Chondrocyte (in vitro differentiated cells): ENCODE results near the gene PTPN4. TPM values are rescaled to one million over a fixed set of nuclear protein-coding genes. Genes with fewer than 3 reads are reported as not detected.

Experiments used
- DNase-seq: peaks from one replicate; pipeline ENCODE4 v3.0.0; 2021; ENCODE audit warnings: mixed read lengths, low spot score
- H3K27ac Mint-ChIP-seq: one replicate; pipeline ENCODE4 v1.8.0; 2021; ENCODE audit warnings: mild to moderate bottlenecking, moderate library complexity, mixed read lengths; ENCODE audit not compliant: unreplicated experiment
- H3K27me3 Mint-ChIP-seq: 2 replicates; pipeline ENCODE4 v1.8.0; 2021; ENCODE audit warnings: low read depth, mixed read lengths
- H3K36me3 Mint-ChIP-seq: 2 replicates; pipeline ENCODE4 v1.8.0; 2021; ENCODE audit warnings: low read depth, mixed read lengths
- H3K4me1 Mint-ChIP-seq: 2 replicates; pipeline ENCODE4 v1.8.0; 2021; ENCODE audit warnings: low read depth, mild to moderate bottlenecking, mixed read lengths
- H3K4me3 Mint-ChIP-seq: one replicate; pipeline ENCODE4 v1.8.0; 2021; ENCODE audit warnings: mild to moderate bottlenecking, moderate library complexity, mixed read lengths; ENCODE audit not compliant: unreplicated experiment
- H3K9me3 Mint-ChIP-seq: 2 replicates; pipeline ENCODE4 v1.8.0; 2021; ENCODE audit warnings: low read depth, mixed read lengths
- total RNA-seq: library from RNA; stranded (reverse); gene quantifications from 3 replicates; pipeline ENCODE4 v1.2.1, GENCODE V29; 2021
- TF ChIP-seq, protein P1 (sequence below): fragments of 200-600 bp; sonication (generic); IDR thresholded peaks from 2 replicates; pipeline ENCODE4 v1.5.0; 2021; ENCODE audit warnings: antibody characterized with exemption, mild to moderate bottlenecking, moderate library complexity

PTPN4 gene
- total RNA-seq, 1 donor from 2014 or later: 24.2 TPM

DNA sequence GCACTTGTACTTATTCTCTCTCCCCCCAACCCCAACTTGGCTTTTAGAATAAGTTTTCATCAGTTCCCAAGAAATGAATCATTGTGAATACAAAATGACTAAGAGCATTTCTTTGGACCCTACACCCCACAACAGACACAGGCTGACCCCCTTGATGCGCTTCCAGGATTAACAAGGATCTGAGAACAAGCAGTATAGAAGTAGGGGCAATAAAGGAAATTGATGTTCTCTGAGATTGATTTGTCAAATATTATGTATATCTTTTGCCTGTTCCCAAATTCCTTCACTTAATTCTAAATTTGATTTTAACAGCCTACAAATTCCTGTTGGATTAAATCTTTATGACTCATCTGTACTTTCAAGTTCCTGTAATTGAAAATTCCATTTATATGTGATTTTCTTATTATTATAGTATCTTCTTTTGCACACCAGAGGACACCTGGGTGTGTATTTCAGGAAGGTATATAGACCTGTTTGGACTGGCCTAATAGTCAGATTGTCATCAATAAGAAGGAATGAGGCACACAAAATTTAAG, 10.2 kb upstream of the PTPN4 start:
- TF ChIP-seq, protein P1, sequence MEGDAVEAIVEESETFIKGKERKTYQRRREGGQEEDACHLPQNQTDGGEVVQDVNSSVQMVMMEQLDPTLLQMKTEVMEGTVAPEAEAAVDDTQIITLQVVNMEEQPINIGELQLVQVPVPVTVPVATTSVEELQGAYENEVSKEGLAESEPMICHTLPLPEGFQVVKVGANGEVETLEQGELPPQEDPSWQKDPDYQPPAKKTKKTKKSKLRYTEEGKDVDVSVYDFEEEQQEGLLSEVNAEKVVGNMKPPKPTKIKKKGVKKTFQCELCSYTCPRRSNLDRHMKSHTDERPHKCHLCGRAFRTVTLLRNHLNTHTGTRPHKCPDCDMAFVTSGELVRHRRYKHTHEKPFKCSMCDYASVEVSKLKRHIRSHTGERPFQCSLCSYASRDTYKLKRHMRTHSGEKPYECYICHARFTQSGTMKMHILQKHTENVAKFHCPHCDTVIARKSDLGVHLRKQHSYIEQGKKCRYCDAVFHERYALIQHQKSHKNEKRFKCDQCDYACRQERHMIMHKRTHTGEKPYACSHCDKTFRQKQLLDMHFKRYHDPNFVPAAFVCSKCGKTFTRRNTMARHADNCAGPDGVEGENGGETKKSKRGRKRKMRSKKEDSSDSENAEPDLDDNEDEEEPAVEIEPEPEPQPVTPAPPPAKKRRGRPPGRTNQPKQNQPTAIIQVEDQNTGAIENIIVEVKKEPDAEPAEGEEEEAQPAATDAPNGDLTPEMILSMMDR: no peak
- Mint-ChIP-seq H3K27me3 (no peaks in the 10 kb centered on the region), H3K9me3 (no peaks in the 10 kb centered on the region), H3K27ac (peak overlapping the region; percentile 80), H3K4me1 (peaks cover 29% of the 10 kb centered on the region), H3K36me3 (no peaks in the 10 kb centered on the region), H3K4me3 (no peak overlapping the region)
- DNase-seq: no peak

DNA sequence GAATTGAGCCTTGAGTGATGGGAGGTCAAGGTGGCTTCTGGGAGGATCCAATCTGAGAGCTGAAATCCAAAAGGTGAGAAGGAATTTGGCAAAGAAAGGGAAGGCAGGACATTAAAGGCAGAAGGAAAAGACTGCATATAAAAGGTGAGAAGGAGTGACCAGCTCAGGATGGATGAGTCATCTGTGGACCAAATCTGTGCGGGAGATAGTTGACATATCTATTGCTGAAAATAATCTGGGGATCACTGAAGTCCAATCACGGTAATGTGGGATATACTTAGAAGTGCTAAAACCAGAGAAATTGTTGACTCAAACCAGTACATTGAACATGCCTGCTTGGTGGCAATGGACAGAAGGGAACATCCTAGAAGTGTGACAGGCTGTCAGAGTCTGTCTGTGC, 8.0 kb upstream of the PTPN4 start:
- no peaks in the 10 kb centered on the region for H3K36me3 Mint-ChIP-seq
- H3K9me3 Mint-ChIP-seq: no peaks in the 10 kb centered on the region
- peaks cover 23% of the 10 kb centered on the region for H3K4me1 Mint-ChIP-seq
- no peaks in the 10 kb centered on the region for H3K27me3 Mint-ChIP-seq
- no peak overlapping the region for H3K4me3 Mint-ChIP-seq
- DNase-seq: no peak
- H3K27ac Mint-ChIP-seq: no peak overlapping the region
- TF ChIP-seq, protein P1: no peak

DNA sequence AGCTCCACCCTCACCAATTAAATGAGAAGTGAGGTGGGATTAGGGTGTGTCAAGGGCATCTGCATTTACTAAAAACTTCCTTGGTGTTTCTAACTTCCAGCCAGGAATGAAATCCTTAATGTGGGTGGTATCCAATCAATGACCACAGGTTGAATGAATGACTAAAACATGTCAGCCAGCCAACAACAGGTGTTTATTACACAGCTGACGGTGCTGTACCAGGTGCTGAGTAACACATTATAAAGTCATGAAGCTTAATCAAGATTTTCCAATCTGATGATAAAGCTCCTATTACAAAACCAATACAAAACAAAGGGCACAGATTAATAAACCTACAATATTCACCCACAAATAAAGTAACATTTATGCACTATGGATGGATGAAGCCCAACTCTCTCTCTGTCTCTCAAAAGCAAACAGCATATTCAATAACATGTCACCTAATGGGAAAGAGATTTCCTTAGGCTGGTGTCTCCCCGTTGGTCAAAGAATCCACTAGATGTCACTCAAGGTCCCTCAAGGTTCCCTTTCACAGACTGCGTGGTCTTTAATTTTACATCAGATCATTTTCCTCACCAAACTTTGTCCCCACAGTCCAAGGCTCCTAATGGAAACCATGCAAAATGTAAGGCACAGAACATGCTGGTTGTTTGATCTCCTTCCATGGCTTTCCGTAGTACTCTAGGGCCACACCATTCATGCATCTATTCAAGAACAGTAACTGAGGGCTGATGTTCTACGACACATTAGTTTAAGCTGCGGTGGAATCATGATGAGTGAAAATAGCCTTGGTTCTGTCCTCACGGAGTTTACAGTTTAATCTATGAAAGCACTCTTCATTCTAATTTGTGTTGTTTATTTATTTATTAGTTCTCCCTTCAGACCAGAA, 6.4 kb upstream of the PTPN4 start:
- no peaks in the 10 kb centered on the region for H3K9me3 Mint-ChIP-seq

DNA sequence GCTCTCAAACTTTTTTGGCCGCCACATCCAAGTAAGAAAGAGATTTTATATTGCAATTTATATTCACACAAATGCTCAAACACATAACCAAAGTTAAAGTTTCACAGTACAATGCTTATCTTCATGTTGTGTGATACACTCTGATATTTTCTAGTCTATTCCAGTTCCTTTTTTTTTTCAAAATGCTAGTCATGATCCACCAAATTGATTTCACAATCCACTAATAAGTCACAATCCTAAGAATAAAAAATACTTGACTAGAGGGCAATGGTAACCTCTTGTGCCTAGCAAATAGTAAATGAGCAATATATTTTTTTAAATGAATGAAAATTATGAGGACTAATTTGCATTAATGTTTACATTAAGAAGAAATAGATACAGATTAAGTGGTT, 5.8 kb upstream of the PTPN4 start:
- Mint-ChIP-seq H3K27me3 (no peaks in the 10 kb centered on the region), H3K27ac (no peak overlapping the region), H3K4me1 (peaks cover 16% of the 10 kb centered on the region), H3K9me3 (no peaks in the 10 kb centered on the region), H3K4me3 (no peak overlapping the region), H3K36me3 (no peaks in the 10 kb centered on the region)
- TF ChIP-seq, protein P1: no peak
- no peak for DNase-seq

More for the DNA sequence above, 6.4 kb upstream of the PTPN4 start:
- no peak for DNase-seq
- Mint-ChIP-seq H3K36me3 (no peaks in the 10 kb centered on the region), H3K27me3 (no peaks in the 10 kb centered on the region), H3K4me3 (no peak overlapping the region), H3K4me1 (peaks cover 19% of the 10 kb centered on the region), H3K27ac (no peak overlapping the region)
- TF ChIP-seq, protein P1: peak; percentile 85

DNA sequence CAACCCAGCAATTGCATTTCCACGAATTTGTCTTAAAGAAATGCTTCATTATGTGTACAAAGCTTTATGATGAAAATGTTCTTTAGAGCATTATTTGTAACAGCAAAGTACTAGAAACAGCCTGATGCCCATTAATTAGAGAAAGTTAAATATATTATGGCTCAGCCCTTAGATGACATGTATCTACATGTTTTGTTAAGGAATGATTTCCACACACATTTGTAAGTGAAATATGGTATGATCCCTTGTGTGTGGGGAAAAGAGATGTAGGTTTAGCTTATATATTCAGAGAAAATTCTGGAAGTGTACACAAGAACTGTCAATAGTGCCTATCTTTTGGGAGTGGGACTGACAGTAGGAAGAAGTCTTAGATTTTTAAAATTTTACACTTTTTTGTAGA, 3.8 kb upstream of the PTPN4 start:
- no peak for DNase-seq
- Mint-ChIP-seq H3K27me3 (no peaks in the 10 kb centered on the region), H3K4me3 (no peak overlapping the region), H3K9me3 (no peaks in the 10 kb centered on the region), H3K4me1 (peaks cover 10% of the 10 kb centered on the region), H3K36me3 (no peaks in the 10 kb centered on the region), H3K27ac (no peak overlapping the region)
- TF ChIP-seq, protein P1: no peak
